Muscle of leg (tissue), 11 donors: ENCODE data around the gene ME3. TPM values are rescaled to one million over a fixed set of nuclear protein-coding genes. Genes with fewer than 3 reads are reported as not detected.
A peak's percentile ranks its signal among the peaks of the same experiment; 100 is the strongest.

Experiments used
- DNase-seq: peaks from one replicate; pipeline ENCODE4 v3.0.0; 2013
- H3K27ac ChIP-seq: one replicate; pipeline ENCODE4 v1.5.1; 2013; ENCODE audit warnings: mild to moderate bottlenecking, low read length, control low read depth
- H3K27me3 ChIP-seq: one replicate; pipeline ENCODE4 v1.6.1; 2013; ENCODE audit warnings: low read length; ENCODE audit not compliant: control insufficient read depth, insufficient read depth
- H3K36me3 ChIP-seq: one replicate; pipeline ENCODE4 v1.6.1; 2013; ENCODE audit warnings: low read length; ENCODE audit not compliant: control insufficient read depth, insufficient read depth
- H3K4me1 ChIP-seq: one replicate; pipeline ENCODE4 v1.6.1; 2013; ENCODE audit warnings: low read length; ENCODE audit not compliant: control insufficient read depth, insufficient read depth
- H3K4me3 ChIP-seq: one replicate; pipeline ENCODE4 v1.5.1; 2013; ENCODE audit warnings: low read length, control low read depth
- H3K9me3 ChIP-seq: replicated peaks from 2 replicates; pipeline ENCODE4 v1.6.1; 2013; ENCODE audit warnings: low read depth, low read length; ENCODE audit not compliant: control insufficient read depth
- WGBS: methylation state at CpG from one replicate; pipeline ENCODE4 v1.1.5; 2013; ENCODE audit warnings: missing lambda C conversion rate; ENCODE audit not compliant: insufficient coverage; 5-methylcytosine and 5-hydroxymethylcytosine counted together
- polyA plus RNA-seq, 8 donors: library from polyadenylated mRNA; unstranded; fragments of 120-200 nt; gene quantifications; one replicate each; pipeline versions ENCODE4 v1.2.1 to v1.2.3, GENCODE V29; 2013; ENCODE audit warnings: inconsistent platforms in 1 of 8, low replicate concordance in 1 of 8; ENCODE audit not compliant: insufficient read length in 8 of 8, insufficient read depth in 1 of 8
- total RNA-seq: library from RNA; stranded (reverse); fragments of 120-200 nt; gene quantifications from one replicate; pipeline ENCODE4 v1.2.4, GENCODE V29; 2013

Gene ME3
- total and polyA plus RNA-seq, 9 donors, result 7.0 to 12.4 (median 9.9) TPM

GRCh38 chr11:86678296-86678695, 5.9 kb upstream of the ME3 start:
- Histone ChIP-seq H3K27ac (no peak overlapping the region), H3K4me1 (peaks cover 4% of the 10 kb centered on the region), H3K27me3 (no peaks in the 10 kb centered on the region), H3K36me3 (no peaks in the 10 kb centered on the region), H3K9me3 (no peaks in the 10 kb centered on the region), H3K4me3 (no peak overlapping the region)
- DNase-seq, result no peak
- 100% methylated on average over 1 of the region's 3 CpGs for WGBS

DNA sequence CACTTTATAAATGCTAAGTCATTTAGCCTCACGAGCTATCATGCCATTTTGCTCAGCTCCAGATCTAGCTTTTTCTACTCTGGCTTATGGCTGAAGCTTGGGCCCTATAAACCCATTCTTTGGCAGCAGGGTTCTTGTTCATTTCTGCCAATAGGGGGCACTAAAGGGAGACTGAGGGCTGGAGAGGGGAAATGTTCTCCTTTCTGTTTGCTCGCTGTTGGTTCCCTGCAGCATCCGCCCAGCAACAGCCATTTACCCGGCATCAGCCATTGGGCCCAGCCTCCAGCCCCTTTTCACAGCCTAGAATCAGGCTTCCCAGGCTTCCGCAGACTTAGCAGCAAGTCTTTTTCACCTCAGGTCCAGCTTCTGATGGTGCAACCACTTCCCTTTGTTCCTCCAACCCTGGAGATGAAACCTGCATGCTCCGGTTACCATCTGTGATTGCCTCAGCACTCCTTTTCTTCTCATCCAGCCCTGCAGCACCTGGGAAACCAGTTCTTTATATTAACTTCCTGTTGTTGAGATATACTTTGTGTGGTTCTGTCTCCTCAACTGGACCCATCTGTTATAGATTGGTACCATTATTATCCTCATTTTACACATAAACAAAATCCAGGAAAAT, 4.2 kb upstream of the ME3 start:
- WGBS, result 85% methylated on average over 5 of the region's 6 CpGs
- no peaks in the 10 kb centered on the region for H3K9me3 ChIP-seq
- no peak overlapping the region for H3K4me3 ChIP-seq
- H3K27ac ChIP-seq, result no peak overlapping the region
- H3K36me3 ChIP-seq, result no peaks in the 10 kb centered on the region
- no peak for DNase-seq
- H3K4me1 ChIP-seq, result peaks cover 10% of the 10 kb centered on the region
- H3K27me3 ChIP-seq, result no peaks in the 10 kb centered on the region

DNA sequence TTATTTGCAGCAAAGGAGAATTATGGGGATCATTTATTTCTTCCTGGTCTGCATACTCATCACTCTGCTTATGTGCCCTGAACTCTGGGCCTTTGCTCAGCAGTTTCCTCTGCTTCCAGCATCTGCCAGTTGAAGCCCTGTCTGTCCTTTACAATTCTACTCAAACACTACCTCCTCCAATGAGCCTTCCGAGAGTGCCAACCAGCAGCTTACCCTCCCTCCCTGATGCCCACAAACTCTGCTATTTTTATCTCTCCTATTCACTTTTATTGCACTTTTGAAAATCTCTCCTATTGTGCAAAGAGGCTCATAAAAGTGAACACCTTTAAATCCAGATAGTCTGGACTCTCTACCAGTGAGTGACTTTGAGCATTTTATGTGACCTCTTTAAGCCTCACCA, 3.6 kb upstream of the ME3 start:
- no peak overlapping the region for H3K4me3 ChIP-seq
- no peak for DNase-seq
- H3K27ac ChIP-seq, result no peak overlapping the region
- 83% methylated on average over 1 of the region's 1 CpG for WGBS
- peaks cover 13% of the 10 kb centered on the region for H3K4me1 ChIP-seq
- no peaks in the 10 kb centered on the region for H3K36me3 ChIP-seq
- H3K27me3 ChIP-seq, result no peaks in the 10 kb centered on the region
- no peaks in the 10 kb centered on the region for H3K9me3 ChIP-seq

DNA sequence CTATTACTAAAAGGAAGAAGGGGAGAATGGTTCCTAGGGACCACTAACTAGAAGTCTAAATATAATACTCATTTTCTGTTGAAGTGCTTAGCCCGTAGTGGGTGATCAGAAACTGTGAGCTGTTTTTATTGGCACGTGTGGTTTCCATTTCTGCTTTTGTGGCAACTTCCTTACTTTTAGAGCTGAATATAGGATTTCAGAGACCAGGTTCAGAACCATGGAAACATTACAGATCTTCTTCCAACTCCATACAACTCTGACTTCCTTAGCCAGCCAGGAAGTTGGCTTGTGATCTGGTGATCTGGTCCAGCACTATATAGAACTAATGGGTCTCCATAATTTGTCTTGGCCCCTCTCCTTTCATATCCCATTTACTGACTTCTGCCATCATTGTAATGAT, 2.6 kb upstream of the ME3 start:
- Histone ChIP-seq H3K4me3 (no peak overlapping the region), H3K27me3 (no peaks in the 10 kb centered on the region), H3K9me3 (no peaks in the 10 kb centered on the region), H3K4me1 (peaks cover 13% of the 10 kb centered on the region), H3K27ac (no peak overlapping the region), H3K36me3 (no peaks in the 10 kb centered on the region)
- DNase-seq, result peak; percentile 78
- WGBS, result no CpG with 5 or more reads among the region's 2 CpGs

GRCh38 chr11:86673872-86674750, 1.7 kb upstream of the ME3 start:
- Histone ChIP-seq H3K36me3 (no peaks in the 10 kb centered on the region), H3K4me3 (no peak overlapping the region), H3K27me3 (no peaks in the 10 kb centered on the region), H3K4me1 (peaks cover 13% of the 10 kb centered on the region), H3K9me3 (no peaks in the 10 kb centered on the region), H3K27ac (no peak overlapping the region)
- 85% methylated on average over 5 of the region's 6 CpGs for WGBS
- DNase-seq, result no peak

GRCh38 chr11:86673055-86673843, 833 bp upstream of the ME3 start:
- no peaks in the 10 kb centered on the region for H3K27me3 ChIP-seq
- H3K27ac ChIP-seq, result no peak overlapping the region
- peaks cover 12% of the 10 kb centered on the region for H3K4me1 ChIP-seq
- no peaks in the 10 kb centered on the region for H3K36me3 ChIP-seq
- DNase-seq, result no peak
- H3K9me3 ChIP-seq, result no peaks in the 10 kb centered on the region
- no peak overlapping the region for H3K4me3 ChIP-seq
- 96% methylated on average over 6 of the region's 8 CpGs for WGBS

DNA sequence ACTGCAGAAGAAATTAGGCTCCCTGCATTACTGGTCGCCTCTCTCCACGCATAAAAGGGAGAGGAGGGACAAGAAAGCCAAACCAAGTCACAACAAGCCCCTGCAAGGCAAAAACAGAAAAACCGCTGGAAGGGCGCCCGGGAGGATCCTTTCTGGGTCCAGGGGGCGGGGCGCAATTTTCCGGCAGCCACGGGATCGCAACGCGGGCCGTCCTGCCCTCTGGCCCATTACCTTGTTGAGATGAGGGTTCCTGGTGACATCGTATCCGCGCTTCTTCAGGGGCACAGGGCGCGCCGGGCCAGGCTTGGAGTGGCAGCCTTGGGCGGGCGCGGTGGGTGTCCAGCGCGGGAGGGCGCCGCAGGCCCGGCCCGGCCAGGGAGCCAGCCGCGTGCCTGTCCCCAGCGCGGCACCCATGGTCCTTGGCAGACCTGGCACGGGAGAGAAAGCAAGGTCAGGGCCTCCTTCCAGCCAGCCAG, 847 bp downstream of the ME3 start:
- 0% methylated on average over 31 of the region's 33 CpGs for WGBS
- H3K27ac ChIP-seq, result peak overlapping the region; percentile 81
- H3K36me3 ChIP-seq, result no peaks in the 10 kb centered on the region
- H3K4me3 ChIP-seq, result peak overlapping the region; percentile 90
- H3K9me3 ChIP-seq, result no peaks in the 10 kb centered on the region
- no peaks in the 10 kb centered on the region for H3K27me3 ChIP-seq
- peaks cover 9% of the 10 kb centered on the region for H3K4me1 ChIP-seq
- DNase-seq, result peak; percentile 84

DNA sequence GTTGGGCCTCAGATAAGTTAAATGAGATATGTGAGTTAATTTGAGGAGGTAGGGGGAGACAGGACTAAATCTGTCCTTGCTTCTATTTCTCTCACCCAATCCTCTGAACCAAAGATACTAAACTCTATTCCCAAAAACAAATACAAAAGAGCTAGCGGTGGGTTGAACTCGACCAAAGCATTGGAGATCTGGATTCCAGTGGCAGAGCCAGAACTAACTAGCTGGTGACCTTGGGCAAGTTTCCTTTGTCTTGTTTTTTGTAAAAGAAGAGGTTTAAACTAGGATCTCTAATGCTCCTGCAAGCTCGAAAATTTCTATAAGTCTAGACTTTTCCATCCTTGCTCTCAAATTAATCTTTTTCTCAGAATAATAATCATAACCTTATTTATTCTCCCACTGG, 1.5 kb downstream of the ME3 start:
- H3K27ac ChIP-seq, result no peak overlapping the region
- DNase-seq, result no peak
- no peak overlapping the region for H3K4me3 ChIP-seq
- no peaks in the 10 kb centered on the region for H3K36me3 ChIP-seq
- H3K9me3 ChIP-seq, result no peaks in the 10 kb centered on the region
- H3K27me3 ChIP-seq, result no peaks in the 10 kb centered on the region
- 80% methylated on average over 1 of the region's 3 CpGs for WGBS
- H3K4me1 ChIP-seq, result peaks cover 9% of the 10 kb centered on the region

DNA sequence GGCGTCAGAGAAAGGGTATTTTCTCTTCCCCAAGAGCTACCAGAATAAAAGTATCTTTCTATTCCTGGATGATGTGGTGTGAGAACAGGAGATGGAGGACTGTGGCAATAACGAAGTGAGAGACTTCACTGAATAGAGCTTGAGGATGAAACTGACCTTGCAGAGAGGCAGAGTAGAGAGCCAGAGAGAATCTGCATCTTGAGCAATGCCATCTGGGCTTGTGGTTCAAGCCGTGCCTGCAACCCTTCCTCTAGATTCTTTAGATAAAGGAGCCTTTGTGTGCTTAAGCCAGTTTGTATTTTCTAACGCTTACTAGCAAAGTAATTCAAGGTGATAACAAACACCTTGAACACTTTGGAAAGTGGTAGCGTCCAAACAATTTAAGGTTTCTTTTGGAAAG, 2.2 kb downstream of the ME3 start:
- peaks cover 9% of the 10 kb centered on the region for H3K4me1 ChIP-seq
- no peaks in the 10 kb centered on the region for H3K36me3 ChIP-seq
- 80% methylated on average over 2 of the region's 5 CpGs for WGBS
- H3K27ac ChIP-seq, result no peak overlapping the region
- H3K4me3 ChIP-seq, result no peak overlapping the region
- no peaks in the 10 kb centered on the region for H3K9me3 ChIP-seq
- no peaks in the 10 kb centered on the region for H3K27me3 ChIP-seq
- no peak for DNase-seq

DNA sequence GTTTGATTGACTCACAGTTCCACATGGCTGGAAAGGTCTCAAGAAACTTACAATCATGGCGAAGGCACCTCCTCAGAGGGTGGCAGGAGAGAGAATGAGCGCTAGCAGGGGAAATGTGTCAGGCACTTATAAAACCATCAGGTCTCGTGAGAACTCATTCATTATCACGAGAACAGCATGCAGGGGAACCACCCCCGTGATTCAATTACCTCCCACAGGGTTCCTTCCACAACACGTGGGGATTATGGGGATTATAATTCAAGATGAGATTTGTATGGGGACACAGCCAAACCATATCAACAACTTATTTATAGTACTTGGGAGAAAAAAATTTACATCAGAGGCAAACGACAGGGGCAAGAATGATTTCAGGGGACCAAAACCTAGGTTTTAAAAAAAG, 3.0 kb downstream of the ME3 start:
- no peak for DNase-seq
- H3K4me1 ChIP-seq, result peaks cover 9% of the 10 kb centered on the region
- H3K9me3 ChIP-seq, result no peaks in the 10 kb centered on the region
- no peaks in the 10 kb centered on the region for H3K36me3 ChIP-seq
- H3K27ac ChIP-seq, result no peak overlapping the region
- no peaks in the 10 kb centered on the region for H3K27me3 ChIP-seq
- WGBS, result 100% methylated on average over 1 of the region's 7 CpGs
- H3K4me3 ChIP-seq, result no peak overlapping the region
